GM19463 (cell line): Measurements from ENCODE around the gene BRAF.
"Not testable (repeated sequence)": the region's sequence is repeated elsewhere in the genome, so short reads cannot be mapped to it uniquely, and the experiment has no call there.

Source experiments
- ATAC-seq: cut with Tn5 transposase; IDR thresholded peaks from one replicate; pipeline ENCODE4 v1.9.1; 2021; ENCODE audit warnings: mild to moderate bottlenecking, moderate library complexity; ENCODE audit not compliant: unreplicated experiment

Gene BRAF

GRCh38 chr7:140774371-140774770, 150.4 kb downstream of the BRAF start:
- no peak for ATAC-seq

GRCh38 chr7:140773104-140773503, 151.6 kb downstream of the BRAF start:
- ATAC-seq: no peak

GRCh38 chr7:140771826-140772225, 152.9 kb downstream of the BRAF start:
- no peak for ATAC-seq

- ATAC-seq: no peak
Measured at GRCh38 chr7:140769852-140770251, 154.9 kb downstream of the BRAF start.

- no peak for ATAC-seq
Measured at GRCh38 chr7:140767418-140767817, 157.3 kb downstream of the BRAF start.

- ATAC-seq: not testable (repeated sequence)
Measured at GRCh38 chr7:140765441-140765840, 159.3 kb downstream of the BRAF start.

- not testable (repeated sequence) for ATAC-seq
Measured at GRCh38 chr7:140763166-140763565, 161.6 kb downstream of the BRAF start.

GRCh38 chr7:140761375-140761774, 163.4 kb downstream of the BRAF start:
- not testable (repeated sequence) for ATAC-seq

- no peak for ATAC-seq
Measured at GRCh38 chr7:140754506-140754905, 170.2 kb downstream of the BRAF start.

GRCh38 chr7:140752533-140752932, 172.2 kb downstream of the BRAF start:
- no peak for ATAC-seq

GRCh38 chr7:140746751-140747150, 178.0 kb downstream of the BRAF start:
- ATAC-seq: no peak

GRCh38 chr7:140745266-140746058, 179.3 kb downstream of the BRAF start:
- no peak for ATAC-seq

GRCh38 chr7:140744005-140744404, 180.7 kb downstream of the BRAF start:
- ATAC-seq: no peak

GRCh38 chr7:140743255-140743654, 181.5 kb downstream of the BRAF start:
- ATAC-seq: not testable (repeated sequence)

GRCh38 chr7:140738280-140738679, 186.4 kb downstream of the BRAF start:
- ATAC-seq: no peak

- no peak for ATAC-seq
Measured at GRCh38 chr7:140734729-140735128, 190.0 kb downstream of the BRAF start.

GRCh38 chr7:140734096-140734495, 190.6 kb downstream of the BRAF start:
- no peak for ATAC-seq

GRCh38 chr7:140732416-140732815, 192.3 kb downstream of the BRAF start:
- ATAC-seq: no peak

GRCh38 chr7:140726281-140726680, 198.4 kb downstream of the BRAF start:
- ATAC-seq: no peak

GRCh38 chr7:140724706-140725105, 200.0 kb downstream of the BRAF start:
- ATAC-seq: no peak

GRCh38 chr7:140723574-140723973, 201.2 kb downstream of the BRAF start:
- no peak for ATAC-seq

GRCh38 chr7:140723006-140723405, 201.7 kb downstream of the BRAF start:
- ATAC-seq: no peak

- ATAC-seq: no peak
Measured at GRCh38 chr7:140722254-140722653, 202.5 kb downstream of the BRAF start.
